Stimulated activated naive CD4-positive, alpha-beta T cell (primary cell): Measurements from ENCODE around the gene CNNM2.

Source experiments
- DNase-seq, 6 experiments: peaks; one replicate each; lab custom pipeline; 2025; lab: John Stamatoyannopoulos, UW

The CNNM2 gene

DNA sequence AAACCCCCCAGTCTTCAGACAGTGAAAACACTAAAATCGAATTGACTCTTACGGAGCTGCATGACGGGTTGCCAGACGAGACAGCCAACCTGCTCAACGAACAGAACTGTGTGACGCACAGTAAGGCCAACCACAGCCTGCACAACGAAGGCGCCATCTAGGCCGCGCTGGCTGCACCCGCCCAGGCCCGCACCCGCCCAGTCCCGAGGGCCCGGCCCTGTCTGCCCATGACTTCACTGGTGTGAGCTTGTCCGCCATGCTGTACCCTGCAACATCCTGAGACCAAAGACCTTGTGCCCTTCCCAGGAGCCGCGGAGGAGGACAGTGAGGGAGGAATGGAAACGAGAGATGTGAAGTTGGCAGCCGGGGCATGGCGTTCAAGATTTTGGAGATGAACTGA, 158.9 kb downstream of the CNNM2 start:
- DNase-seq: no peak

- no peak for DNase-seq
Observed at GRCh38 chr10:103077491-103078308, 159.6 kb downstream of the CNNM2 start.

DNA sequence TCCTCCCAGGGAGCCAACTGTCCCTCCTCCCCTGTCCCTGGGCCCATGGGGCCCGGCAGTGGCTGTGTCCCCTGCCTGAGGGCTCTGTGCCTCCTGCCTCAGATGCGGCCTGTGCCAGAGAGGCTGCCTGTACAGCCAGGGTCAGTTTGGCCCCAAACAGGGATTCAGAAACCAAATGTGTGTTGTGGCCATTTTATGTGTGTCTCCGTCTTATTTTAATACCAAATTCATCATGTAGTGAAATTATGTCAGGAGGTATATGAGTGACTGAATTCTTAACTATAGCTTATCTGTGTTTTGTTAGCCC, 160.2 kb downstream of the CNNM2 start:
- no peak for DNase-seq

DNA sequence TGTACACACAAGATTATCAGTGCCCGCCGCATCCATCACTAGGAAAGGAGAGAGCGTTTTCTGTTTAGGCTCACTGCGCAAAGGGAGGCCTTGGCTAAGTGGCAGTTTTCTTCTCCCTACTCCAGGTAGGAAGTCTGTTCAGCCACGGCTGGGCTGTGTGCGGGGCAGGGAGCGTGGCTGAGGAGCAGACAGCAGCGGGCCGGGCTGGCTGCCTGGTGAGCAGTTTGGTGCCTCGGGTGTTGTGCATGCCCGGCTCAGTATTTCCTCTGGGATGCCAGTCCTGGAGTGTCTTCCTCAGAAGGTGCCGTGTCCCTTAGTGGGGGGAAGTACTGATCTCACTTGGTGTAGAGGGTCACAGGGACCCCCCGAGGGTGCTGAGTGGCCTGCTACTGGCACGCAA, 160.6 kb downstream of the CNNM2 start:
- DNase-seq: no peak

DNA sequence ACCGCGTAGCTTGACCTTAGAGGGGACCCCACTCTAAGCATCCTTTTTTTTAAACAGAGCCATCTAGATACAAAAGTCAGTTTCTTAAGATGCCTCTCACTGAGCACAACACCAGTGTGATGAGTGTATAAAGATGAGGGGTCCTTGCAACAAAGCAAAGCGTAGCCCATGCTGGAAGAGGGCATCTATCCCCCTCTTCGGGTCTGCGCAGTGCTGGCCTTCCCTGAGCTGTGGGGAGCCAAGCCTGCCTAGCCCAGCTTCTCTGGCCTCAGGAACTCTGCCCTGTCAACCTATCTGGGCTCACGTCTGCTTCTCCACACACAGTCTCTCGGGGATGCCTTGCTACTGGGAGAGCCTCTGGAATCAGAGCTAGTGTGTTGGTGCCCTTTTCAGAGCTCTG, 161.0 kb downstream of the CNNM2 start:
- DNase-seq: no peak

DNA sequence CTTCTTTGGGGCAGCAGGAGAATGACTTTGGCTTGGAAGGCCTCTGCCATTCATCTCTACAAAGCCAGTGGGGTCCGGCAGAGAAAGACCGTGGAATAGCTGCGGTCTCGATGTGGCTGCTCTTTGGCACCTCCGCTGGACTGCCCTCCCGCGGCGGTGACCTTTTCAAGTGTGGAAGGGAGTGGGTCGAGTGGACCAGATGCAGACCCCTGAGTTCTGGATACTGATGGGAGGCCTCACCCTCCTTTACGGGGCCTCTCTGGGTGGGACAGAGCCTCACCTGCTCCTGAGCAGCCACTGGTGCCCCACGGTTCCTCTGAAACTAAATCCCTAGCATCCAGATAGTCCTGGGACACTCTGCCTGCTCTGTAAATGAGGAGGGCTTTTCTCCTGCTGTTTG, 161.9 kb downstream of the CNNM2 start:
- DNase-seq: no peak

DNA sequence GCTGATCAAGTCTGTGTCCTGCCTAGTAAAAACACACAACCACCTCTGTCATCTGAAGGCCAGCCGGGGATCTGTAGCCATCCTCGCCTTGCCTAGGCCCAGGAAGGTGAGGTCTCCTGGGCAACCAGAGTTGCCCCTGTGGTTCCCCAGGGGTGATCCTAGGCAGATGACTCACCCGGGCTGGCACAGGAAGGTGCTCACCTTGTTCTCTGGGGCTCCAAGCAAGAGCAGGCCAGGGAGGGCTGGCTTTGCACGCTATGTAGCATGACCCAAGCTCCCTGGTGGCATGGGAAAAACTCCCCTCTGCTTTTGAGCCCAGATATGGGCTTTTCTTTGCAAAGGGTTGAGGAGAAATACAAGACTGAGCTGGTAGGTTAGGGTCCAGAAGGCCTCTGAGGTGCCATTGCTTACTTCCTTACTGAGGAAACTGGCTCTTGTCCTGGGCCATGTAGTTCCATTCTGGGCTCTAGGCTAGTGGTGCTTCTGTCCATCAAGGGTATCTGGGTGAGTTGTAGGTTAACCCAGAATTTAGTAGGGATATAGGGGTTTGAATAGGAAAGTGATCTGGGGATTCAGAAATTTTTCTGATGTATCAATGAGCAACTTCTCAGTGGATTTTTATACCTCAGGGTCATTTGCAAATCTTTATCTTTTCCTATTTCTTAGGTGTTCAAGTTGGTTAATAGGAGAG, 162.9 kb downstream of the CNNM2 start:
- DNase-seq: no peak

- DNase-seq: no peak
Observed at GRCh38 chr10:103082683-103083082, 164.6 kb downstream of the CNNM2 start.

- no peak for DNase-seq
Observed at GRCh38 chr10:103083266-103083976, 165.3 kb downstream of the CNNM2 start.

DNA sequence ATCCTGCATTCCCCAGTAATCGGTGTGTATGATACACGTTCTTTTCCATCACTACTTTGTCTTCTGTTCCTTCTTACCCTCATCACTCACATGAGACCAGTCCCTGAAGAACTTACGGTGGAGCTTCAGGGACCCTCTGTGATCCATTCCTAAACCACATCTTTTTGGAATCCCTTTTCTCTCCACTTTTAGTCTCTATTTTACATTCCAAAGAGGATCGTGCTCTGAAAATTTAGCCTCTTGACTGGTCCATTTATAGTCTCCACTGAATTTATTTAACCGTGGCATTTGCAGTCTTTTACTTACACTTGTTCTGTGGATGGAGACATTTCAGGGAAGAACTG, 165.9 kb downstream of the CNNM2 start:
- DNase-seq: no peak

DNA sequence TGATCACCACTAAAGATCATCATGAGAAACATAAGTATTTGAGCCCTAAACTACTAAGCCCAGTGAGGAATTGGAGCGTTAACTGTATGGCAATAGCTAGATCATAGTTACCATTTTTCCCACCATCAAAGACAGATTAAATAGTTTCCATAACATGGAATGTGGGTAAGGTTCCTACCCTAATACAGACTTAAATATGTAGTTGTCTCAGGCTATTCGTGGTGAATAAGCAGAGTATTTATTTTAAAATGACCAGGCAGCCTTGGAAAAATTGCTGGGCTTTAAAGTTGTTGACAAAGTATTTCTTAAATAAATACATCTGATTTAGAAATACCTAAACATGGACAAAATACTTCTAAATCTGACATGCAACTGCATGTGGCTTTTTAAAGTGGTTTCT, 168.2 kb downstream of the CNNM2 start:
- no peak for DNase-seq

DNA sequence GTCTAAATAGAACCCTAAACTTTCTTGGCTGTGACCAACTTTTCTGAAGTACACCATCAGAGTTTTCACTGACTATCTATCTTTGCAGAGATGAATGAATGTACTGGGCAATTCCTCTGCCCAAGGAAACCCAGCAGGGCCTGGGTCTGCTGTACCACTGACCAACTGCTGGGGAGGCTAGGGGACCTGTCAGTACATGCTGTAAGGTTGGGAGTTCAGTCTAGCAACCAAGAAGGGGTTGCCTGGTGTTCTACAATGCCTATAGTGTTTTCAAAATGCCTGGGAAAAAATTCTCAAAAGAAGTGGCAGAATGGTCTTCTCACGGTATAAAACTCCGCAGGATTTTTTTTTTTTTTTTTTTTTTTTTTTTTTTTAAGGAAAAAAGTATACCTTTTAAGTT, 168.7 kb downstream of the CNNM2 start:
- DNase-seq: no peak

DNA sequence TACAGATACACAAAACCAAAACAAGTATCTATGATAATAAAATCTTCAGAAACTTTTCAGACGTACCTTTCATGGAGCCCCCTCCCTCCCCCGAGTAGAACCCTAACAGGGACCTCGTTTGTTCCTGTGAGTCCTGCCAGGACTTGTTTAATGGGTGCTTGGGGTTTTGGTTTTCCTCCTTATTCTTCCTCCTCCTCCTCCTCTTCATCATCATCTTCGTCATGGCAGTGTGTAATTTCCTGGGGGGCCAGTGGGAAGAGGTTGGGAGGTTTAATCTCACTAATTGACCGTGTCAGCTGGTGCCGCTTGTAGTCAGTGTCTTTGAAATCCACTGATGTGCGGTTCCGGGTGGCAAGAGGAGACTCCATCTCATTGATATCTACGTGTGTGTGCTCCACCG, 171.4 kb downstream of the CNNM2 start:
- DNase-seq: no peak

DNA sequence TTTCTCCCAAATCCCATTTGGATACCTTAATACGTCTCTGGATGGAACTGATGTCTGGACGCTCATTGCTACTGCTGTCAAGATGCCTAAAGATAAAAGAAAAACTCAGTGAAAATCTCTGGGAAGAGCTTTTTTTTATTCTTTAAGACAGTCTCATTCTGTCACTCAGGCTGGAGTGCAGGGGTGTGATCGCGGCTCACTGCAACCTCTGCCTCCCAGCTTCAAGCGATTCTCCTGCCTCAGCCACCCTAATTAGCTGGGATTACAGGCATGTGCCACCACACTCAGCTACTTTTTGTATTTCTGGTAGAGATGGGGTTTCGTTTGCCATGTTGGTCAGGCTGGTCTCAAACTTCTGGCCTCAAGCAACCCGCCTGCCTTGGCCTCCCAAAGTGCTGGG, 172.8 kb downstream of the CNNM2 start:
- DNase-seq: no peak

DNA sequence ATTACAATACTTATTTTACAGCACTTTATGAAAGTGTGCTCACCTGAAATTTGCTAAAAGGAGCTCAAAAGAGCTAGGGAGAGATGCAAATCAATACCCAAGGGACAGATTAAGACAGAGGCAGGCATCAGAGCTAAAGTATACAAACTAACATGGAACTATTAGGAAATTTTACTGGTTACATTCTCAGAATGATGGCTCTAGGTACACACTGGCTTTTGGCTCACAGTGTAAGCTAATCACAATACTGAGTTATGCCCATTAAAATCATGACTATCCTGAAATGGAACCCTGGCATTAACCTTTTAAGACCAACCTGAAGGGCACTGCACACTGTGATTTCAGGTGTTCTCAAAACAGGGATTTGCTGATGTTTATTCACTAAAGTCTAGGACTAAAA, 176.9 kb downstream of the CNNM2 start:
- DNase-seq: no peak

DNA sequence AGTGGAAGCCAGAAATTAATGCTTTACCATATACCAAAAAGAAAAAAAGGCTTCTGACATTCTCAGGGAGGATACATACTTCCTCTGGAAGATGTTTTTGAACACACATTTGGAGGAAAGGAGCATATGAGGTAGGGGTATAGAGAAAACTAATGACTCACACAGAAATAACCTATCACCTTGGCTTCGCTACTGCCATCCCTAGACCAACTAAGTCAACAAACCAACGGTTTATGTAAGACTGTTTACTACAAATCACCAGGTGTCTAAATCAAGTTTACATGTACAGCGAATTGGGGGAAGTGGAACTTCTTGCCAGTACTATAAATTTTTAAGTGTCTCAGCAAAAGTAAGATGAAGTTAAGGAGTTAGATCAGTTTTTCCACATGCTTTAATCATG, 178.0 kb downstream of the CNNM2 start:
- DNase-seq: no peak

DNA sequence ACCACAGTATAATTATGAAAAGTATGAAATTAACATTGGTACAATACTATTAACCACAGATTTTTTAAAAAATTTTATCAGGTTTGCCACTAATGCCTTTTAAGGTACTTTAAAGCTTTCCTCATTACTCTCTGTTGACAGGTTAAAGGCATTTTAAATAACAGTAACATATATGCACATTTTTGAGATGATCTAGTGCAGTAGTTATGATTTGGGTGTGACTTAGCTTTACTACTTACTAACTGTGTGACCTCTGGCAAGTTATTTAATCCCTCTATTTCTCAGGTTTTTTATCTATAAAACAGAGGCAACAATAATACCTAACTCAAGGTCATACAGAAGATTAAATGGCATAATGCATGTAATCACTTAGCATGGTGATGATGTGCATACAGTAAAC, 180.1 kb downstream of the CNNM2 start:
- DNase-seq: no peak

DNA sequence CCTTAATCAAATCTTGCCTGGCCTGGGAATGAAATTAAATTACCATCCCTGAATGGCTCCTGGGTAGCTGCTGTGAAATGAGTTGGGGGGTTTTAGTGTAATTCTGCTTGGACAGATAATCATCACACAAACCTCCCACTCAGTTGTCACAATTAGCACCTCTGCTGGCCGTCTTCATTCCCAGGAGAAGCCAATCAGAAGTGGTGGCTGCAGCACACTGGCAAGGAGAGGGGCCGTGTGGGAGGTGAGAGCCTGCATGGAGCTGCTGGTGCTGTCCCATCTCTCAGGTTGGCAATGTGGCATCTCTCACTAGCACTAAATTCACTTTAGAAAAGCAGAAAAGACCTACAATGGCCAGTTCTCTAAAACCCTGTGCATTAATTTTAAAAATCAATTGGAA, 182.5 kb downstream of the CNNM2 start:
- DNase-seq: no peak

- no peak for DNase-seq
Observed at GRCh38 chr10:103102195-103102594, 184.1 kb downstream of the CNNM2 start.

- no peak for DNase-seq
Observed at GRCh38 chr10:103103989-103104388, 185.9 kb downstream of the CNNM2 start.

DNA sequence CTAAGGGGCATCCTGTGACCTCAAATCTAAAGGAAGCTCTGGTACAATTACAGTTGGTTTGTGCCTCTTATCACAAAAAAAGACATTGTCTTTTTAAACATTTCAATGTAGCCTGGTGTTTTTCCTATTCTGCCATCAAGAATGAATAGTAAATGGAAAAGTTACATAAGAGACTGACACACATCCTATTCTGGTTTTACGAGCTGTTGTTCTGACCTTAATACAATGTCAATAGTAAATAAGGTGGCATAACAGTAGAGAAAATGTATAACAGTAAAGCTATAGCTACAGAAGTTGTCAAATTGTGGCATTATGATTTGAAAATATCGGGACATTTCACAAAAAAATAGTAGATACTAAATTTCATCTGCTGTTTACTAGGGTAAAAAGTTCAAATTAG, 186.6 kb downstream of the CNNM2 start:
- DNase-seq: no peak

DNA sequence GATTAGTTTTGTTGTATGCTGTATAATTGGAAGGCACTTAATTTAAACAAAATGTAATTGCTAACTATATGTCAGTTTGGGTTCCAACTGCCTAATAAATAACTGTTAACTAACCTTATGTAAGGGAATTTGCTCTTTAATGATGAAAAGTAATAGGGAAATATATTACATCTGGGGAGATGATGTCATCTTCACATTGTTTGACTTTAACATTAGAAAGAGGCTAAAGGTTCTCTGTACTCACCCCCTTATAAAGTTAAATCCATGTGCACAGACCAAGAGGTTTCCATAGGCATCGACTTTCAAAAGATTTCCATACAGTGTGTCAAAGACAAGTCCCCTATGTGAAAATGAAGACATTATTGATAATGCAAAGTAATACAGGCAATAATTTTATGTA, 187.4 kb downstream of the CNNM2 start:
- no peak for DNase-seq

DNA sequence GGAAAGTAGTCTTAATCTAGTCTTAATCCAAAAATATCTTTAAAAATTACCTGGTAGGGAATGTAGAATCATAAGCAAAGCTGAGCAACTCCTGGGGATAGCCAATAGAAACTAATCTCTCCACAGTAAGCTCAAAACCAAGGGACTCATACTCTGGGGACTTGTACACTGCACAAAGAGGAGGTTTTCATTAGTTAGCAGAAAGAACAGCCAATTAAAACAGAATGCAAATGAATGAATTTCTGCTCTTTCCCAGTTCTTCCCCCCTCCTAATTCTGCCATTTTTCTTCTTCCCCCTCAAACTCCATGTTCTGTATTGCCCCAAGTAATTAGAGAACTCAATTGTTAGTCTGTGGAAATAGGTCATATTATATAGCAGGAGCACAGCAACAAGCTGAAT, 188.4 kb downstream of the CNNM2 start:
- no peak for DNase-seq
